ENCODE results near the gene TFB1M. TPM values are rescaled to one million over a fixed set of nuclear protein-coding genes. Genes with fewer than 3 reads are reported as not detected.
A peak's percentile ranks its signal among the peaks of the same experiment; 100 is the strongest.

TFB1M gene
- total RNA-seq, 1 donor from 2014 or later = 12.1 TPM

- no peak for DNase-seq (ENCODE audit: low read depth in 2 of 2)
Measured at GRCh38 chr6:155265843-155266535, 48.3 kb downstream of the TFB1M start.

DNA sequence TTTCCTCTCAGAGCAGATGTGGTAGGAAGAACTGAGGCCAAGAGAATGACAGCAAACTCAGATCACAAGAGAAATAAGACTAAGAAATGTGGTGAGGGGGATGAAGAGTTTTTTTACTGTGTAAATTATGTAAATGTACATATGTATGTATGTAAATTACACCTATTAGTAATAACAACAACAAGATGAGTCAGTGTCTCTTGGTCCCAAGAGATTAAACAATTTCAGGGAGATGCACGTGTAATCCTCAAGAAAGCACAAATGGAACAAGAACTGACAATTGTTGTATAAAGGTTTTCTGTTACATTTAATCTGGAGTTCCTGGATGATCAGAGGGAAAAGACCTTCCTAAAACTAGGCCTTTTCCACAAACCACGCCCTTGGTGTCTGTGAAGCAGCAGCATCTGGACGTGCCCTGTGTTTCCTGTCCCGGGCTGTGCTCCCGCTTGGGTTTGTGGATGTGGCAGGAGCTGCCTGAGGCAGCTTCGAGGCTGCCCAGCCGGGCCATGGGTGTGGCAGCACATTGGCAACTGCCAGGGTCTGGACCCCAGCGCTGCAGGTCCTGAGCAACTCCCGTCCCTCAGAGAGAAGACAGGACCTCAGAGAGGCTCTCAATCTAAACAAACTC lies 49.5 kb downstream of the TFB1M start:
- peak in 1 of 2 donors; percentile 48 for DNase-seq (ENCODE audit: low read depth in 2 of 2)

DNA sequence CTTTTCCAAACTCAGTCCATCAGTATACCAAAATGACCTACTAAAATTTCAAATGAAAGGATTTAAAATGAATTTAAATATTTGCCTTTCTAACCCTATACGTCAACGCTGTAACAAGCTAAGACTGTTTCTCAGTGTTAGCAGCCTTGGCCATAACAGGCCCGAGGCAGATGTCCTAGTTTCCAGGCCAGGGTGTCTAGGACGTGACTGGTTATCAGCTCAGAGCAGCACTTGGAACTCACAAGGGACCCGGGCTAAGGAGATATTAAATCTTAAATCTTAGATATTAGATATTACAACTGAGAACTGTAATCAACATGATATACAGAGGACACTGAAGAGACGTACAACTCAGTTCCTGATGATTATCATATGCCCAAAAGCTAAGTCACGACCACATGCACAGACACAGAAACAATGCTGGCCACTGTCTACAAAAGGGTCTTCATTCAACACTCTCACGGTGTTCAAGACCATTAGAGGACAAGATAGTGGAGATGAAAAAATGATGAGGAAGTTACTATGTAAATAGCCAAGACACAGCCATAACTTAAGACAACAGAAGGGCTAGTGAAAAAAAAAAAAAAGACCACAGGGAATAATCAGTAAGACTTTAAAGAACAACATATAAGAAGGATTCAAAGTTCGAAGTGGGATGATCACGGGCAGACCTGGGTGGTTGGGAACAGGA lies 50.8 kb downstream of the TFB1M start, which contains the start of gene CLDN20:
Gene CLDN20 (plus strand): TSS at position 641 of the 691 bp plus-strand sequence. CDS start 11,707 bp downstream, outside the sequence.
- no peak for DNase-seq (ENCODE audit: low read depth in 2 of 2)

GRCh38 chr6:155262655-155263054 lies 51.6 kb downstream of the TFB1M start:
- no peak for DNase-seq (ENCODE audit: low read depth in 2 of 2)

- no peak for DNase-seq (ENCODE audit: low read depth in 2 of 2)
Measured at GRCh38 chr6:155261111-155261900, 53.0 kb downstream of the TFB1M start.

GRCh38 chr6:155260686-155261085 lies 53.6 kb downstream of the TFB1M start:
- no peak for DNase-seq (ENCODE audit: low read depth in 2 of 2)

DNA sequence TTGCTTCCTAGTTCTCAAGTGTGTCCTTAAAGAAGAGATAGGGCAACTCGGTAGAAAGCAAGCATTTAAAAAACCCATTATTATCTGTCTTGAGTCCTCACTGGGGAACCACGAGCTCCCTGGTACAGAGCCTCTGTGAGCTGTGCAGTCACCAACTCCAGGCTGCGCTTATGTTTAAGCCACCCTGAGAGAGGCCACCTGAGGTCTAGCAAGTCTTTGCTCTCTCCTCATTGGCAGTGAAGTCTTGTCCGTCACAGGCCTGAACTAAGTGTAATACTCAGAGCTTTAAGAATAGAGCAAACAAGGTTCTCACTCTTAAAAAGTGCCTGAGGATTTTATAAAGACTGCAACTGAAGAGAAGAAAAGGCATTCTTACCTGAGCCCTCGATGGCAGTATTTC lies 54.4 kb downstream of the TFB1M start:
- no peak for DNase-seq (ENCODE audit: low read depth in 2 of 2)

- no peak for DNase-seq (ENCODE audit: low read depth in 2 of 2)
Measured at GRCh38 chr6:155259204-155259603, 55.1 kb downstream of the TFB1M start.

- no peak for DNase-seq (ENCODE audit: low read depth in 2 of 2)
Measured at GRCh38 chr6:155257796-155258195, 56.5 kb downstream of the TFB1M start.

DNA sequence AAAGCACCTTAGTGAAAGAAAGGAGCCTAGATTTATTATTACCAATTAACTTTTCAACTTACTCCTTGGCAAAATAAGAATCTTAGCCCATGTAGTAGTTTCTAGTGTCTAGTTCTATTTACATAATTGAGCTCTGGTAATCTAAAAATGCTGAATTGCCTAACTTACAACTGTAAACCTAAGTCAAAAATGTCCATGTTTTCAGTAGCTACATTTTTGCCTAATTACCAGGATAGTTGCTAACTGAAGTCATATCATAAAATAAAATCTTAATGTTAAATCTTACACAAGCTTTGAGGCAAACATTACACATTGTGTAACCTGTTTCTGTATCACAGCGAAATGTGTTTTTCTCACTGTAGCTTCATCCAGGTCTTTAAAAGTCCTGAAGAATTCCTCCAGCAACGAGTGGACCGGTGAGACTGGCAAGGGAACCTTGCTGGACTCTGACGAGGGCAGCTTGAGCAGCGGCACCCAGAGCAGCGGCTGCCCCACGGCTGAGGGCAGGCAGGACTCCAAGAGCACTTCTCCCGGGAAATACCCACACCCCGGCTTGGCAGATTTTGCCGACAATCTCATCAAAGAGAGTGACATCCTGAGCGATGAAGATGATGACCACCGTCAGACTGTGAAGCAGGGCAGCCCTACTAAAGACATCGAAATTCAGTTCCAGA lies 58.0 kb downstream of the TFB1M start:
- no peak for DNase-seq (ENCODE audit: low read depth in 2 of 2)

DNA sequence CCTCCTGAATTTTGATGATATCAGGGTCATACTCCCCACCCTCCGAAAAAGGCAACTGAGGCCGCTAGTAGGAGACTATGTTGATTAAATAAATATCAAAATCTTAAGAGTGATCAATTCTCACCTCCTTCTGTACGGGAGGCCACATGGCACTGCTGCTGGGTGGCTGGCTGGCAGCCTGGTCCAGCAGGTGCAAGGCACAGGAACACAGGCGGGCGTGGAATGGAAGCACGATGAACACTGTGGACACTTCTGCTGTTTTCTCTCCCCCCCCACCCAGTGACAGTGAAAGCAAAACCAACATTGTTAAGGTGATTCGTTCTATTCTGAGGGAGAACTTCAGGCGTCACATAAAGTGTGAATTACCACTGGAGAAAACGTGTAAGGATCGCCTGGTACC lies 60.1 kb downstream of the TFB1M start:
- no peak for DNase-seq (ENCODE audit: low read depth in 2 of 2)

- DNase-seq (ENCODE audit: low read depth in 2 of 2) = no peak
Measured at GRCh38 chr6:155253337-155253736, 60.9 kb downstream of the TFB1M start.

DNA sequence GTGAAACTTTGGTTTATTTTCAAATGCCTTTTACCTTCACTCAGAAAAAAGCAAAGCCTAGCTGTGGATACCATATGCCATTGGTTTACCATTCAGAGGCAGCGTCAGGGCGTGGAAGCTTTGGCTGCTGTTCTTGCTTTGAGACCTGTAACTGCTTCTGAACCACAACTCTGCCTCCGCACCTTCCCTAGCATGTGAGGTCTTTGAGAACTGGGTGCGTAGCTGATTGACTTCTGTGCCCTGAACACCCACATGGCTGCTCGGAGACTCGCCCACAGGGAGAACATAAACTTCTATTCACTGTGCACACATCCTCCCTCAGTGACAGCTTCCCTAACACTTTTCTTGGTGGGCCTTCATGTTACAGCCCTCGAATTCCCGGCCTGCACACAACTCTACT lies 61.7 kb downstream of the TFB1M start:
- DNase-seq (ENCODE audit: low read depth in 2 of 2) = no peak

- no peak for DNase-seq (ENCODE audit: low read depth in 2 of 2)
Measured at GRCh38 chr6:155250701-155251381, 63.4 kb downstream of the TFB1M start.

- DNase-seq (ENCODE audit: low read depth in 2 of 2) = peak; percentile 64 to 82
Measured at GRCh38 chr6:155248008-155249001, 66.0 kb downstream of the TFB1M start.

DNA sequence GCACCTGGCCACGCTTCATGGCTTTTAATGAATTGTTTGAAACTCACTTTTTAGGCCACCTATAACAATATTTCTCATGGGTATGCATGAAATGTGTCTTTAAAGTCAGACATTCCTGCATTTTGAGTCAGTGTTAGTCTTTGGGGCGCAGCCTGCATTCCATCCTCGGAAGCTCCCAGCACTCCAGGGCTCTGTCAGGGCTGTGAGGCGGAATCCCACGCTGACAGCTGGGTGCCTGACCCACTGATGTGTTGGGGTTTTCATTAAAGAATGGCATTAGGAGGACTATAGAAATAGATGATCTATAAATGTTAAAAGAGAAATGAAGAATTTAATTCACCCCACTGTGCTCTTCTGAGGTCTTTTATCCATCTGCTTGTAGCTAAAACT lies 66.7 kb downstream of the TFB1M start:
- DNase-seq (ENCODE audit: low read depth in 2 of 2) = no peak

GRCh38 chr6:155246825-155247224 lies 67.5 kb downstream of the TFB1M start:
- DNase-seq (ENCODE audit: low read depth in 2 of 2) = no peak

GRCh38 chr6:155245831-155246230 lies 68.5 kb downstream of the TFB1M start:
- DNase-seq (ENCODE audit: low read depth in 2 of 2) = no peak

- no peak for DNase-seq (ENCODE audit: low read depth in 2 of 2)
Measured at GRCh38 chr6:155245193-155245592, 69.1 kb downstream of the TFB1M start.
